Fibroblast of villous mesenchyme (primary cell): ENCODE results near the gene FBN3. TPM values are rescaled to one million over a fixed set of nuclear protein-coding genes. Genes with fewer than 3 reads are reported as not detected.

Source experiments
- DNase-seq: peaks from one replicate; pipeline ENCODE4 v3.0.0-alpha.2; 2010; ENCODE audit warnings: low read depth
- H3K4me3 ChIP-seq: 2 replicates; pipeline ENCODE4 v1.5.1; 2011; ENCODE audit warnings: low read depth, mild to moderate bottlenecking, low read length
- total RNA-seq: library from RNA; depleted of rRNA; stranded (reverse); fragments of >200 nt; gene quantifications from 2 replicates; pipeline ENCODE4 v1.2.3, GENCODE V29; 2012
- TF ChIP-seq, protein P1 (sequence below): IDR thresholded peaks from 2 replicates; pipeline ENCODE4 v1.5.1; 2012; ENCODE audit warnings: low read depth, mild to moderate bottlenecking, low read length; ENCODE audit not compliant: insufficient read depth

FBN3 gene
- total RNA-seq, 1 donor: not detected

DNA sequence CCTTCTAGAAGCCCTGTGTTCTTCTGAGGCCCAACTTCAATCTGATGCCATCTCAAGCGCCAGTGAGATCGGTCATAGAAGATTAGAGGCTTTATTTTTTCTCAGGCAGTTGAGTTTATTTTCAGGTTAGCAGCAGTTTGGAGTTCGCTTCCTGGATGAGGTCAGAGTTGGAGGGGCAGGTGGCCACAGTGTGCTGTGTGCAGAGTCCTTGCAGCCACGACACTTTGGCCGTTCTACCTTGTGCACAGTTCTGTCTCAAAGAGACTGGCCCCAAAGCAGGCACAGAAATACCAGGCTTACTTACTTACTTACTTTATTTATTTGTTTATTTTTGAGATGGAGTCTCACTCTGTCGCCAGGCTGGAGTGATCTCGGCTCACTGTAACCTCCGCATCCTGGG is 128.0 kb downstream of the FBN3 start:
- TF ChIP-seq, protein P1, sequence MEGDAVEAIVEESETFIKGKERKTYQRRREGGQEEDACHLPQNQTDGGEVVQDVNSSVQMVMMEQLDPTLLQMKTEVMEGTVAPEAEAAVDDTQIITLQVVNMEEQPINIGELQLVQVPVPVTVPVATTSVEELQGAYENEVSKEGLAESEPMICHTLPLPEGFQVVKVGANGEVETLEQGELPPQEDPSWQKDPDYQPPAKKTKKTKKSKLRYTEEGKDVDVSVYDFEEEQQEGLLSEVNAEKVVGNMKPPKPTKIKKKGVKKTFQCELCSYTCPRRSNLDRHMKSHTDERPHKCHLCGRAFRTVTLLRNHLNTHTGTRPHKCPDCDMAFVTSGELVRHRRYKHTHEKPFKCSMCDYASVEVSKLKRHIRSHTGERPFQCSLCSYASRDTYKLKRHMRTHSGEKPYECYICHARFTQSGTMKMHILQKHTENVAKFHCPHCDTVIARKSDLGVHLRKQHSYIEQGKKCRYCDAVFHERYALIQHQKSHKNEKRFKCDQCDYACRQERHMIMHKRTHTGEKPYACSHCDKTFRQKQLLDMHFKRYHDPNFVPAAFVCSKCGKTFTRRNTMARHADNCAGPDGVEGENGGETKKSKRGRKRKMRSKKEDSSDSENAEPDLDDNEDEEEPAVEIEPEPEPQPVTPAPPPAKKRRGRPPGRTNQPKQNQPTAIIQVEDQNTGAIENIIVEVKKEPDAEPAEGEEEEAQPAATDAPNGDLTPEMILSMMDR: no peak
- H3K4me3 ChIP-seq: no peak overlapping the region
- DNase-seq: no peak

DNA sequence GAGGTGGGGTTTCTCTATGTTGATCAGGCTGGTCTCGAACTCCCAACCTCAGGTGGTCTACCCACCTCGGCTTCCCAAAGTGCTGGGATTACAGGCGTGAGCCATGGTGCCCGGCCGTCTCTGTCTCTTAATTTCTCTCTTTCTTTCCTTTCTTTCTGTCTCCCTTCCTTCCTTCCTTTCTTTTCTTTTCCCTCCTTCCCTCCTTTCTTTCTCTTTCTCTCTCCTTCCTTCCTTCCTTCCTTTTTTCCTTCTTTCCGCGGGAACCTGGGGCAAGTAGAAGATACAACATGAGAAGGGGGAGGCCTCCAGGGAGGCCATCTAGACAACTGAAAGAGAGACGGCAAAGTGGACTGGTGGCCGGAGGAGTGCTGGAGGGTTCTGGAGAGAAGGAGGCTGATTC is 128.7 kb downstream of the FBN3 start:
- DNase-seq: no peak
- TF ChIP-seq, protein P1: no peak
- H3K4me3 ChIP-seq: no peak overlapping the region

DNA sequence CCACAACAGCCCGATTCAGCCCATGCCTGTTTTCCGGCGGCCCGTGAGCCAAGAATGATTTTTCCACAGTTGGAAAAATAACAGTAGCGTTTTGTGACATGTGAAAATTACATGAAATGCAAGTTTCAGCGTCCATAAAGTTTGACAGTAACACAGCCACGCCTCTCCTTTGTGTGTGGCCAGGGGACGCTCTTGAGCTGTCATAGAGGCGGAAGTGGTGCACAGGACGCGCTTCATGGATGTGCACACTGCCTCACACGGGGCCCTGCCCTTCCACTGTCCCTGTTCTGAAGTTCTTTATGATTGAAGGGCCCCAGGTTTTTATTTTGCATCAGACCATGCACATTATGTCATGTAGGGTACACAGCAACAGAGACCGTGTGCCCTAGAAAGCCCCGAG is 131.6 kb downstream of the FBN3 start:
- DNase-seq: no peak
- no peak overlapping the region for H3K4me3 ChIP-seq
- TF ChIP-seq, protein P1: peak; percentile 37

Other genes starting within 250 kb of the FBN3 start
- 12.1 and 12.2 TPM in 2 replicates for gene MAP2K7, start 245.7 kb downstream of the FBN3 start, total RNA-seq
- 0.86 and 0.97 TPM in 2 replicates for gene TGFBR3L, start 234.8 kb downstream of the FBN3 start, total RNA-seq
- 17.7 and 23.5 TPM in 2 replicates for gene SNAPC2, start 229.3 kb downstream of the FBN3 start, total RNA-seq
- 1.9 and 3.0 TPM in 2 replicates for gene CTXN1, start 223.5 kb downstream of the FBN3 start, total RNA-seq
- 57.9 and 58.6 TPM in 2 replicates for gene TIMM44, start 205.9 kb downstream of the FBN3 start, total RNA-seq
- 20.3 and 26.8 TPM in 2 replicates for gene ELAVL1, start 144.0 kb downstream of the FBN3 start, total RNA-seq
- not detected in 2 replicates for gene CCL25, start 96.8 kb downstream of the FBN3 start, total RNA-seq
- gene CERS4, start 59.8 kb upstream of the FBN3 start, total RNA-seq: 6.0 and 10.3 TPM in 2 replicates
- gene CD320, start 158.8 kb upstream of the FBN3 start, total RNA-seq: 18.1 and 29.0 TPM in 2 replicates
- 9.1 and 18.4 TPM in 2 replicates for gene NDUFA7, start 171.8 kb upstream of the FBN3 start, total RNA-seq
- 86.4 and 117 TPM in 2 replicates for gene RPS28, start 171.9 kb upstream of the FBN3 start, total RNA-seq
- gene KANK3, start 193.7 kb upstream of the FBN3 start, total RNA-seq: under 0.01 and 0.64 TPM in 2 replicates
- 0.64 and 1.3 TPM in 2 replicates for gene ANGPTL4, start 214.6 kb upstream of the FBN3 start, total RNA-seq
- gene RAB11B, start 240.8 kb upstream of the FBN3 start, total RNA-seq: 27.6 and 27.7 TPM in 2 replicates